Karpas-422 (cell line): ENCODE data around the gene MOGAT3. TPM values are rescaled to one million over a fixed set of nuclear protein-coding genes. Genes with fewer than 3 reads are reported as not detected.
A peak's percentile ranks its signal among the peaks of the same experiment; 100 is the strongest.

Experiments
- DNase-seq: peaks from one replicate; pipeline ENCODE4 v3.0.0-alpha.2; 2015
- H2AFZ ChIP-seq: fragments of 200-600 bp; sonication (generic); 2 replicates; pipeline ENCODE4 v1.6.1; 2014; ENCODE audit warnings: antibody characterized with exemption, low read length, mixed read lengths
- H3K27ac ChIP-seq: fragments of 200-600 bp; sonication (generic); 2 replicates; pipeline ENCODE4 v1.5.1; 2014; ENCODE audit warnings: mild to moderate bottlenecking, low read length, moderate library complexity
- H3K27me3 ChIP-seq: fragments of 200-600 bp; sonication (generic); 2 replicates; pipeline ENCODE4 v1.6.1; 2014; ENCODE audit warnings: low read length, mixed read lengths
- H3K36me3 ChIP-seq: fragments of 200-600 bp; sonication (generic); 2 replicates; pipeline ENCODE4 v1.6.1; 2014; ENCODE audit warnings: low read length, mixed read lengths; ENCODE audit not compliant: insufficient read depth
- H3K4me1 ChIP-seq: fragments of 200-600 bp; sonication (generic); 2 replicates; pipeline ENCODE4 v1.6.1; 2014; ENCODE audit warnings: mild to moderate bottlenecking, low read length, mixed read lengths
- H3K4me2 ChIP-seq: fragments of 200-600 bp; sonication (generic); 2 replicates; pipeline ENCODE4 v1.6.1; 2014; ENCODE audit warnings: low read length, low read depth, mild to moderate bottlenecking; ENCODE audit not compliant: poor library complexity, severe bottlenecking
- H3K4me3 ChIP-seq: fragments of 200-600 bp; sonication (generic); 2 replicates; pipeline ENCODE4 v1.5.1; 2014; ENCODE audit warnings: mild to moderate bottlenecking, antibody characterized with exemption, low read length, mixed read lengths
- H3K79me2 ChIP-seq: fragments of 200-600 bp; sonication (generic); 2 replicates; pipeline ENCODE4 v1.6.1; 2014; ENCODE audit warnings: mild to moderate bottlenecking, low read length, mixed read lengths
- H3K9ac ChIP-seq: fragments of 200-600 bp; sonication (generic); 2 replicates; pipeline ENCODE4 v1.6.0; 2014; ENCODE audit warnings: low read length
- H3K9me2 ChIP-seq: fragments of 200-600 bp; sonication (generic), shearing (Covaris generic); replicated peaks from 2 replicates; pipeline ENCODE4 v1.6.0; 2014; ENCODE audit warnings: mild to moderate bottlenecking, low read length, moderate library complexity; ENCODE audit not compliant: insufficient read depth
- H3K9me3 ChIP-seq: fragments of 300-700, 200-600 bp; sonication (generic); 2 replicates; pipeline ENCODE4 v1.6.1; 2014; ENCODE audit warnings: low read length, mixed read lengths
- H4K20me1 ChIP-seq: fragments of 200-600 bp; sonication (generic); 2 replicates; pipeline ENCODE4 v1.6.1; 2014; ENCODE audit warnings: mild to moderate bottlenecking, antibody characterized with exemption, low read length, low read depth; ENCODE audit not compliant: insufficient read depth
- total RNA-seq: library from RNA; depleted of rRNA; stranded (reverse); fragments of >200 nt; shearing (Covaris generic); gene quantifications from 2 replicates; pipeline ENCODE4 v1.2.3, GENCODE V29; 2014; ENCODE audit warnings: low replicate concordance

Gene MOGAT3
- total RNA-seq, 1 experiment from 2014 or later, result not detected

DNA sequence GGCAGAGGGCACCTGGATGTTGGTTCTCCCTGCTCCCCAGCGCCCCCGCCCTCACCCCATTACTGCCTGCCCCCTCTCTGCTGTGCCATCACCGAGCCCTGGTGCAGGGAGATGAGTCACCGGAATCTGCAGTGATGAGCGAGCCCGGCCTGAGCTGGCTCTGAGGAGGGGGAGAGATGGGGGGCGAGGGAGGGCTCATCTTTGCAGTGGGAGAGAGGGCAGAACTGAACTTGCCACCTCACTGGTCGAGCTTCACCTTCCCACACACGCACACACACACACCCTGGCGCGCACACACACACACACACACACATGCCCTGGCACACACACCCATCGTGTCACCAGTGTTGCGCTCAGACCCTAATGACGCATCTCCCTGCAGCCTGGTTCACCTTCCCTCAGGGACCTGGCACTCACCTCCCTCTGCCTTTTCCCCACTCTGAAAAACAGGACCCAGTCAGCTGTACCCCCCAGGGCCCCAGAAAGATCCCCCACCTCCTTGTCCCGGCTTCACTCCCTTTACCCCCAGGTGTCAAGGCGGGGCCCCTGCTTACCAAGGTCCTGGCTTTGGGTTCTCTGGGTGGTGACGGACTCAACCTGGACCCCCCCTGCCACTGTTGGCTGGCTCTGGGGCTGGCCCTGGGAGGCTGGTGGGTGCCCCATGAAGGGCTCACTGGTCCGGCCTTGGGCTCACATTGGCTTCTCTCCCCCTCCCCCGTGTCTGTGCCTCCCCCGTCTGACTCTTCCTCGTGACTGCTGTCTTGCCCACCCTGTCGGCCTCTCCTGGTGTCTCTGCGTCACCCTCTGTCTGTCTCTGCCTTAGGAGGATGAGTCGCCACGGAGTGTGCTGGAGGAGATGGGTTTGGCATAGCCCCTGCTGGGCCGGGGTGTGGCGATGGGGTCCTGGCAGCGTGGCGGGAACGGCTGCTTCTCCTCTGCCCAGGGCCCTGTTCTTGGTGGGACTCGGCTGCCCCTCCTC is 40.9 kb downstream of the MOGAT3 start:
- Histone ChIP-seq H3K27me3 (no peaks in the 10 kb centered on the region), H3K9ac (no peak overlapping the region), H3K9me3 (no peaks in the 10 kb centered on the region)

DNA sequence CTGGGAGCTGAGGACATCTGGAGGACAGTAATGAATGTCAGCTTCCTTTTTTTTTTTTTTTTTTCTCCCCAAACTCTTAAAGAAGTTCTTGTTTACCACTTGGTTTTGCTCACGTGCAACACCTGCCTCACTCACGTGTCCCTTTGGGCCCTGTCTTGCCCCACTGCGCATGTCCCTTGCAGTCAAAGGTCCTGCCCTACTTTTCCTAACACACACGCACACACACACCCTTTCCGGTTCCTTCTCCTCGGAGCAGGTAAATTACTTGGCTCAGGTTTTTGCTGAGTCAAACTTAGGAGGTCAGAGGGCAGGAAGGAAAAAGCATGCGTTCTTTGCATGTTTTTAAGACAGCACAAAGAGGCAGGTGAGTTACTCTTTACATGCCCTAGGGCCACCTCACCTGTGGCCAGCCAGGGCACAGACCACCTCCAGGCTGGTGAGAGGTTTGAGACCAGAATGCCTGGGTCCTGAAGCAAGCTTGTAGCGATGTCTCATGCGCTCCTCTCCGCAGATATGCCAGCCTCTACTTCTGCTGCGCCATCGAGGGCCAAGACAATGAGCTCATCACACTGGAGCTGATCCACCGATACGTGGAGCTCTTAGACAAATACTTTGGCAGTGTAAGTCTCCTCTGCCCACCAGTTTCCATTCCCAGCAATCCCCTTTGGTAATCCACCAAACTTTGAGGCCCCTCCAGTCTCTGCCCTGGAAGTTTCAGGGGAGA is 43.8 kb downstream of the MOGAT3 start:
- no peak overlapping the region for H3K27ac ChIP-seq

More for the DNA sequence above, 40.9 kb downstream of the MOGAT3 start:
- H3K4me2 ChIP-seq, result no peak overlapping the region
- peaks cover 12% of the 10 kb centered on the region for H4K20me1 ChIP-seq
- H3K4me1 ChIP-seq, result peaks cover 39% of the 10 kb centered on the region
- no peak overlapping the region for H3K4me3 ChIP-seq
- DNase-seq, result no peak
- no peaks in the 10 kb centered on the region for H3K9me2 ChIP-seq
- H3K27ac ChIP-seq, result no peak overlapping the region
- peaks cover 4% of the 10 kb centered on the region; the same call in 1 of the 2 replicates for H3K36me3 ChIP-seq
- H2AFZ ChIP-seq, result no peak overlapping the region
- H3K79me2 ChIP-seq, result peaks cover 23% of the 10 kb centered on the region

DNA sequence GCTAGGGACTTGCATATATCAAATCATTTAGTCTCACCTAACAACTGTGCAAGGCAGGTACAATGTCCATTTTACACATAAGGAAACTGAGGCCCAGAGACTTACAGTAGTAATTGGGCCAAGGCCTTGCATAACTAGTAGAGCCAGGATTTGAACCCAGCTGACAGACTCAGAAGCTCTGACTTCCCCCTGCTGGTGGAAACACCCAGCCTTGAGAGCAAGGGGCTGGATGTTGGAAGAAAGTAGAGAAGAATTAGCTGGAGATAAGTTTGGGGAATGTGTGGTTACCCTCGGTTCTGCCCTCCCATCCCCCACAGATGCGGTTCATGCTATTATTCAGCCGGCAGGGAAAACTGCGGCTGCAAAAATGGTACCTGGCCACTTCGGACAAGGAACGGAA is 44.6 kb downstream of the MOGAT3 start:
- H3K79me2 ChIP-seq, result peaks cover 24% of the 10 kb centered on the region
- H4K20me1 ChIP-seq, result no peaks in the 10 kb centered on the region
- H3K9me2 ChIP-seq, result no peaks in the 10 kb centered on the region
- H3K36me3 ChIP-seq, result peaks cover 4% of the 10 kb centered on the region; the same call in 1 of the 2 replicates
- H3K9ac ChIP-seq, result no peak overlapping the region
- H2AFZ ChIP-seq, result no peak overlapping the region
- no peak for DNase-seq
- no peak overlapping the region for H3K4me3 ChIP-seq
- no peak overlapping the region for H3K27ac ChIP-seq
- peaks cover 21% of the 10 kb centered on the region for H3K4me1 ChIP-seq
- H3K27me3 ChIP-seq, result no peaks in the 10 kb centered on the region
- no peaks in the 10 kb centered on the region for H3K9me3 ChIP-seq
- H3K4me2 ChIP-seq, result no peak overlapping the region

More for the DNA sequence above, 43.8 kb downstream of the MOGAT3 start:
- no peak overlapping the region for H2AFZ ChIP-seq
- no peak overlapping the region for H3K4me2 ChIP-seq
- H3K9ac ChIP-seq, result no peak overlapping the region
- no peaks in the 10 kb centered on the region for H3K9me3 ChIP-seq
- H3K36me3 ChIP-seq, result peaks cover 4% of the 10 kb centered on the region; the same call in 1 of the 2 replicates
- peaks cover 23% of the 10 kb centered on the region for H3K4me1 ChIP-seq
- H3K27me3 ChIP-seq, result no peaks in the 10 kb centered on the region
- DNase-seq, result no peak
- no peak overlapping the region for H3K4me3 ChIP-seq
- H3K79me2 ChIP-seq, result peaks cover 24% of the 10 kb centered on the region
- H3K9me2 ChIP-seq, result no peaks in the 10 kb centered on the region
- H4K20me1 ChIP-seq, result no peaks in the 10 kb centered on the region

DNA sequence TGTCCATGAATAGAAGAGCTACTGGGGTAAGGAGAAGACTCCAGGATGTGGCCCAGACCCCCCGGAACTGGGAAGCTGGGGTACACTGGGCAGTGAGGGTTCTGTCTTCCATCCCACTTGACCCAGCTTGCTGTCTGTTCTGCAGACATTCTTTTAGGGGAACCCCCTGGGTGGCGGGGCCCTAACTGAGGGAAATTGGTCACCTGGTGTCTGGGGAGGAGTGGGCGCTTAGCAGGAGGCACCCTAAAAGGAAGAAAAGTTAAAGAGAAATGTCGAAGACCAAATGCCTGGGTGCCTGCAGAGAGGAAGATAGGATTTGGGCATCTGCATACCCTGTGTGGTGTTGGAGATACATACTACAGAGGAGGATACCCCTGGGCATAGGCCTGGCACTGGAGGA is 45.5 kb downstream of the MOGAT3 start:
- Histone ChIP-seq H3K79me2 (peaks cover 24% of the 10 kb centered on the region), H3K4me3 (peak overlapping the region; percentile 84), H3K4me1 (peaks cover 21% of the 10 kb centered on the region), H3K9me2 (no peaks in the 10 kb centered on the region), H4K20me1 (no peaks in the 10 kb centered on the region), H3K27me3 (no peaks in the 10 kb centered on the region), H3K27ac (peak overlapping the region; percentile 63), H2AFZ (no peak overlapping the region), H3K4me2 (peak overlapping the region; percentile 82), H3K36me3 (peaks cover 4% of the 10 kb centered on the region; the same call in 1 of the 2 replicates), H3K9me3 (no peaks in the 10 kb centered on the region), H3K9ac (peak overlapping the region; percentile 97)
- no peak for DNase-seq

DNA sequence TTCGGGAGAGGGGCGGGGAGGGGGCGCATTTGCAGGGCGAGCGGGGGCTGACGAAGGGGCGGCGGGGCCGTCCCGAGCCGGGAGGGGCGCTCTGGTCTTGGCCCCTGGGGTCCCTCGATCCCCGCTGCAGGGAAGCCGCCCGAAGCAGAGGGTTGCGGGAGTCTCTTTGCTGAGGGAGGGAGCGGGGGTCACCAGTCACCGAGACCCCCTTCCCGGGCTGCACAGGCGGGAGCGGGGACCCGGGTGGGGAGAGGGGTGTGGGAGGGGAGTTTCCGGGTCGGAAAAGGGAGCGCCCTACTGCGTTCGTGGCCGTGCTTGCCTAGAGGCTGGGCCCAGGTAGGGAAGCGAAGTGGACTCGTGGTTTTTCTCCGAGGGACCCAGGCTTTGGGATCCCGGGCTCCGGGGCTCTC is 46.1 kb downstream of the MOGAT3 start:
- Histone ChIP-seq H3K27ac (peak overlapping the region; percentile 63), H3K36me3 (peaks cover 4% of the 10 kb centered on the region; the same call in 1 of the 2 replicates), H3K9ac (peak overlapping the region; percentile 97), H3K4me2 (peak overlapping the region; percentile 82), H4K20me1 (no peaks in the 10 kb centered on the region), H2AFZ (0 out of 2 replicates have a peak overlapping the region, but pooled peaks have one; percentile 58), H3K4me1 (peaks cover 21% of the 10 kb centered on the region), H3K79me2 (peaks cover 24% of the 10 kb centered on the region), H3K27me3 (no peaks in the 10 kb centered on the region), H3K4me3 (peak overlapping the region; percentile 84), H3K9me3 (no peaks in the 10 kb centered on the region), H3K9me2 (no peaks in the 10 kb centered on the region)
- DNase-seq, result peak; percentile 63

DNA sequence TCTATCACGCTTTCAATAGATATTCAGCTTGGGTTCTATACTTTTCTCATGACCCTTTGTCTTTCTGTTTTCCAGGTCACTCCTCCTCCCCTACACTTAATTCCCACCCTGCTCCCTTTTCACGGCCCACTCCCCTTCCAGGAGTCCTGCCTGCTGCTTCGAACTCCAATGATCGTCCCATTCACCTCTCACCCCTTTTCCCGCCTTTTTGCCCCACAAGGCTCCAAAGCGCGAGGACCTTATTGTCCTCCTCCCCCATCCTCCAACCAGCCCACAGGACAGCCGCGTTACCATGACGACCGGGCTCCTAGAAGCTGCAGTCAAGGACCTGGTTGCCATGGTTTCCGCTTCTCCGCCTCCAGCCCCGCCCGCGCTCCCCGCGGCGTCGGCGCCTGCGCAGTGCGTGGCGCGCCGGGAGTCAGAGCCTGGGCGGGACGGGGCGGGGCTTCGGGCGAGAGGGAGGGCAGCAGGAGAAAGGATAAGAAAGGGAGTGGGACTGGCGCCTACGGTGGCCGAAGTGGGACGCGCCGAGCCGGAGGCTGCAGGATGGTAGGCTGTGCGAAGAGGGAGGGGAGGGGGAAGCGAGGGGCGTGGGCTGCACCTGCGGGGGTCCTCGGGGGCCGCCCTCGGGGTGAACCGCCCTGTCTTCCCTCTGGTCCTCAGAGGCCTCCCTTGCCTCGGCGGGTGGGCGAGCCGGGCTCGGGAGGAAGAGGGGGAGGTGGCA is 46.7 kb downstream of the MOGAT3 start, which contains the start of gene AP1S1:
Gene AP1S1, plus strand, starts transcription at position 508 of the 724 bp plus-strand sequence. Its CDS starts 39 bp downstream, at position 547.
- H3K9ac ChIP-seq, result peak within 1 kb of the TSS; percentile 97
- peak within 1 kb of the TSS; percentile 84 for H3K4me3 ChIP-seq
- H3K4me1 ChIP-seq, result peaks cover 21% of the 10 kb centered on the region
- H3K4me2 ChIP-seq, result peak within 1 kb of the TSS; percentile 82
- H3K9me3 ChIP-seq, result no peaks in the 10 kb centered on the region
- peaks cover 4% of the 10 kb centered on the region; the same call in 1 of the 2 replicates for H3K36me3 ChIP-seq
- no peaks in the 10 kb centered on the region for H3K9me2 ChIP-seq
- H3K27me3 ChIP-seq, result no peaks in the 10 kb centered on the region
- peak; percentile 98 for DNase-seq
- peaks cover 24% of the 10 kb centered on the region for H3K79me2 ChIP-seq
- H3K27ac ChIP-seq, result peak within 1 kb of the TSS; percentile 63
- H4K20me1 ChIP-seq, result no peaks in the 10 kb centered on the region
- H2AFZ ChIP-seq, result 0 out of 2 replicates have a peak within 1 kb of the TSS, but pooled peaks have one; percentile 58

DNA sequence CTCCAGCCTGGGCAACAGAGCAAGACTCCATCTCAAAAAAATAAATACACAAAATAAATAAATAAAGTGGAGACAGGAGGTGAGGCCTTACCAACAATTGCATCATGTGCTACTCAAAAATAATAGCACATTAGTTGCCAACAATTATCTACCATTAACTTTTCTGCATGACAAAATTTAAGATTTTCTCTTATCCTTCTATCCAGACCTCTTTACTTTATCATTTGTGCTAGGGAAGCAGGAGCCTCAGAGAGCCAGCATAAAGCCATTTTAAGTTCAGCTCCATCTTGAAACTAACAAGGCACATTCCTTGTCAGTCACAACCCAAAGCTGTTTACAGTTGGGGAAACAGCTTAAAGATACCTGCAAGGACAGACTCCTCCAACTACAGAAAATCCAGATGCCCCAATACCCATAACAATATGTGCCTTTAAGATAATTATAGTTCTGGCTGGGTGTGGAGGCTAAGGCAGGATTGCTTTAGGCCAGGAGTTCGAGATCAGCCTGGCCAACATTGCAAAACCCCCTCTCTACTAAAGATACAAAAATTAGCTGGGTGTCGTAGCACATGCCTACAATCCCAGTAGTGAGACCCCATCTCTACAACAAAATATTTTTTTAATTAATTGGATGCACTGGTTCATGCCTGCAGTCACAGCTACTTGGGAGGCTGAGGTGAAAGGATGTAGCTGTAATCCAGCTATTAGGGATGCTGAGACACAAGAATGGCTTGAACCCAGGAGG is 48.8 kb downstream of the MOGAT3 start:
- H4K20me1 ChIP-seq, result no peaks in the 10 kb centered on the region
- H3K9me3 ChIP-seq, result no peaks in the 10 kb centered on the region
- no peak overlapping the region for H3K4me2 ChIP-seq
- no peak overlapping the region for H3K27ac ChIP-seq
- H3K9me2 ChIP-seq, result no peaks in the 10 kb centered on the region
- H3K9ac ChIP-seq, result no peak overlapping the region
- H3K36me3 ChIP-seq, result peaks cover 3% of the 10 kb centered on the region; the same call in 1 of the 2 replicates
- no peak overlapping the region for H3K4me3 ChIP-seq
- DNase-seq, result no peak
- H3K27me3 ChIP-seq, result no peaks in the 10 kb centered on the region
- peaks cover 24% of the 10 kb centered on the region for H3K79me2 ChIP-seq
- H3K4me1 ChIP-seq, result peaks cover 21% of the 10 kb centered on the region
- H2AFZ ChIP-seq, result no peak overlapping the region
